HK-2 (cell line): Measurements from ENCODE around the gene ODC1.
A peak's percentile ranks its signal among the peaks of the same experiment; 100 is the strongest.

ENCODE experiments used
- DNase-seq: peaks from one replicate; pipeline ENCODE4 v3.0.0-alpha.2; 2018; ENCODE audit not compliant: unreplicated experiment

The ODC1 gene

DNA sequence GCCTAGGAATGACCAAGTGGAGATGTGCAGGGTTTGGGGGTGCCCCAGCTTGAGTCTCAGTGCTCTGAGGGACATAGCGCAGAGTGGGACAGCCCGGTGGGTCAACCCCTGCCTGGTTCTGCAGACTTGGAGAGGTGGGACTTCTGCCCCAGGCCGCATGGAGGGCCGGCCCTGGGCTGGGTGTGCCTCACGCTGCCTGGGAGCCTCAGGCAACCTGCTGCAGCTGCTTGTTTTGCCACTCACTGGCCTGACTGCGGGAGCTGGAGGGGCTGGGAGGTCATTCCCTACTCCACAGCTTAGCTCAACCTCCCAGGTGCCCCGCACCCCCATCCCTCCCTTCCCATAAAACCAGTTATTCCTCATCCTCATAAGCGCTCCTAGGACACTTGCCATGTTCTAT is 33.1 kb downstream of the ODC1 start:
- DNase-seq = no peak

DNA sequence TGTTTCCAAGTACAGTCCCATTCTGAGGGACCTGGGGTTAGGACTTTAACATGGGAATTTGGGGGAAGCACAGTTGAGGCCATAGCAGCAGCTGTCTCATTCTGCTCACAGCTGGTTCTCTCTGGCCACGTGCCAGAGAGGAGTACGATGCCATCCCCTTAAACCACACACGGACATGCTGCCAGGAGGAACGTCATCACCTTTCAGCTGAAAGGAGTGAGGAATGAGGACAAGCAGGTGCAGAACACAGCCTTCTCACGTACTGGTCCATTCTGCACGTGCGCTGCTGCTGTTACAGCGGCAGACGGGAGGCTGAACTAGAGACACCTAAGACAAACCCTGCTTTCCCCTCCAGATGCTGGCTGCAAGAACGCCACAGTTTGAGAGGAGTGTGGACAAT is 33.5 kb downstream of the ODC1 start:
- DNase-seq = no peak

DNA sequence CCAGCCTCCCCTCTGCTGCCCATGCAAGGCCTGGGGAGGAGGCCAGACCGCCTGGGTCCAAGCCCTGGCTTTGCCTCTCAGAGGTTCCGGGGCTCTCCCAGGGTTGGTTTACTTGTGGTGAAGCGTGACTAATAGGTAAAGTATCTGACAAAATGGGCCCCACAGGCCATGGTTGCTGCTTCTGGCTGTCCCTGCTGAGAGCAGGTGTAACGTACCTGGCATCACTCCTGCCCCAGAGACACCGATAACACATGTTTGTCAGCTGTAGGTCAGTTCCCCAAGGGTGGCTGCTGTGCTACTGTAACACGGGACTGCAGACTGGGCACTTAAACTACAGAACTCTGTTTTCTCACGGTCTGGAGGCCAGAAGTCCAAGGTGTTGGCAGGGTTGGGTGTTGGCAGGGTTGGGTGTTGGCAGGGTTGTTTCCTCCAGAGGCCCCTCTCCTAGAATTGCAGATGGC is 34.1 kb downstream of the ODC1 start:
- peak; percentile 63 for DNase-seq

DNA sequence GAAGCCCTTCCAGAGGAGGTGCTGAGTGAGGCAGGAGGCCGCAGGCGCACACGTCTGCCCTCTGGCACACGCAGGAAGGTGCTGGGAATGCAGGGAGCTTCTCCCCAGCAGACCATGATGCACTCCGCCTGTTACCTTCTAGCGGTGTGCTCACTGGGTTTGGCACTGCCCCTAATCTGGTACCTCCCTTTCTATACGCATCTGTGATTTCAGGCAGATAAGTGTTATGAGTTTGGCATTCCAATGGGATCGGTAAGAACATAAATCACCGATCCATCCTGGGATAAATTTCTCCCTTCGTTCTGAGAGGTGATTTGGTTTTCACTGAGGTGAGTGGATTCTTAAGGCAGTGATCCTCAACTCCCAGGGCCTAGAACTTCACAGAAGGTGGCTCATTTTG is 34.6 kb downstream of the ODC1 start:
- no peak for DNase-seq

DNA sequence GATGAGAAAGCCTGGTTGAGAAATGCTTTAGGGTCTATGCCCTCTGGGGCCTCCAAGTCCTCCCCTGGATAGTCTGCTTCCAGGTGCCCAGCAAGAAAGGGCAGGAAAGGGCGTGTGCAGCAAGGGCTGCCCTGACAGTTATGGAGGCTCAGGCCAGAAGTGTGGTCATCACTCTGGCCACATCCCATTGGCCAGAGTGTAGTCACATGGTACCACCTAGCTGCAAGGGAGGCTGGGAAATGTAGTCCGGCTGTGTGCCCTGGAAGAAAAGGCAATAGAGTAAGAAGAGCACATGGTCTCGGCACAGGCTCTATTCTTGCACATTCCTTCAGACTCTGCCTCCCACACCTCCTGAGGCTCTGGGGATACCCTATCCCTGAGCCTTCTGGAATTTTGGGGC is 35.7 kb downstream of the ODC1 start:
- no peak for DNase-seq

DNA sequence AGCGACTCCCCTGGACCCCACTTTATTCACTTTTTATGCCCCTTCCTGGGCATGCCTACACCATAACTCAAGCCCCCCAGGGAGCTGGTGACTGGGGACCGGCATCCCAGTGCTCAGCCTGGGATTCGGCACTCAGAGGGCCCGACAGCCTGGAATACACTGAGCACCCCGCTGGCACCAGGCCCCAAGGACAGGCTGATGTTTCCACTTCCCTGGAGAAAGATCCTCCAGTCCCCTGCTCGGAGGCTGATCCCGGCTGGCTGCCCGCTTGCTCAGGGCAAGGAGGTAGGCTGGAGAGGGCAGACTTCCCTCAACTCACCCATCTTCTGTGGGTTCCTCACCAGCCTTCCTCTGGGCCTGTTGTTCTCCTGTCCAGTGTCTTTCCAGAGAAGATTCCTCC is 36.6 kb downstream of the ODC1 start:
- no peak for DNase-seq

DNA sequence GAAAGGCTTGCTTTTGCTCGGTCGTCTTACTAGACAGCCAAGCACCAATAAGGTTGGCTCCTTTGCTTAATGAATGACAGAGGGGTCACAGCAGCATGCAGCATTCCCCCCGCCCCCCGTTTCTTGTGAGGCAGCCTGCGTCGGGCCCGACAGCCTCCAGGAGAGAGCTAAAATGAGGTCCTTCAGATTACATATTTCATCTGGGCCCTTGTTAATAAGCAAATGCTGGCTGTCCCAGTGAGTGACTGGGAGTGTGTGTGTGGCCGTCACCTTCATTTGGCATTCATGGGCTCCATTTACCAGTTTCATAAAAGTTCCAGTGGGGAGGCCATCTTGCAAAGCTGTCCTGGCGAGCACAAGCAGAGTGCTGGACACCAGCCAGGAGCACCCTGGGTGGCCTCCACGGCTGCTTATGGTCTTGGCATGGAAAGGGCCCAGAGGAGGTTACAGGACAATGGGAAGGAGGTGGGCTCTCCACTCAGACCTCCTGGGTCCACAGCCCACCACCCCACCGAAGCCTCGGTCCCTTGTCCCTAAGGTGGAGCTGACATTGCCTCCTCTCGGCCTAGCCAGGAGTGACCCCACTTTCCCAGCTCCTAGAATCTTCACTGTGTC is 37.2 kb downstream of the ODC1 start:
- DNase-seq = no peak

DNA sequence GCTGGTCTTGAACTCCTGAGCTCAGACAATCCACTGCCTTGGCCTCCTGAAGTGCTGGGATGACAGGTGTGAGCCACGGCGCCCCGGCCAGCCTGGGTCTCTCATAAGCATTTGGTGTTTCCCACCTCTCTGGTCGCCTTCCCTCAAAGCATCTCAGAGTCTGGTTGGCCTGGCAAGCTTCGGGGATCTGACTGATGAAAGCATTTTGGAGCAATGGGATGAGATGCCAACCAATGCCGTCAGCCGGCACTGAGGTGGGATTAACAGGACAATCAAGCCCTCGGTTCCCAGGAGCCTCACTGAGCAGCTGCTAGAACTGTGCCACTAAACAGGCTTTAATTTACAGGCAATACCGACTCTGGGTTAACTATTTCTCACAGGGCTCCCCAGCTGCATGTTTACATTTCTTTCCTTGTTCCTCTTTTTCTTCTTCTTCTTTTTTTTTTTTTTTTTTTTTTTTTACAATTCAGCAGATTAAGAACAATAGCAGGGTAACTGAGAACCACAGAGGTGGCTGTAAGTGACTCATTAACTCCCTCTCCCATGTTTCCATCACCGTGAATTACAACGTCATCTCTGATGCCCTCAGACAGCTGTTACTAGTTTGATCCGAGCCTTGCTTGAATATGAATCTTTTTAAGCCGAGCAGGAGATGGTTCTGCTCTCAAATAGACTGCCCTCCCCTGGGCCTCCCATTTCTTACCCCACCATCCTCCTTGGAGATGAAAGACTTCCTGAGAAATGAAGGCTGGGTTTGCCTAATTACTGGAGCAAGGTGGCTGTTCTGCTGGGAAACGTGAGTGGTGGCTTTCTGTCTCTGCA is 37.9 kb downstream of the ODC1 start:
- no peak for DNase-seq

DNA sequence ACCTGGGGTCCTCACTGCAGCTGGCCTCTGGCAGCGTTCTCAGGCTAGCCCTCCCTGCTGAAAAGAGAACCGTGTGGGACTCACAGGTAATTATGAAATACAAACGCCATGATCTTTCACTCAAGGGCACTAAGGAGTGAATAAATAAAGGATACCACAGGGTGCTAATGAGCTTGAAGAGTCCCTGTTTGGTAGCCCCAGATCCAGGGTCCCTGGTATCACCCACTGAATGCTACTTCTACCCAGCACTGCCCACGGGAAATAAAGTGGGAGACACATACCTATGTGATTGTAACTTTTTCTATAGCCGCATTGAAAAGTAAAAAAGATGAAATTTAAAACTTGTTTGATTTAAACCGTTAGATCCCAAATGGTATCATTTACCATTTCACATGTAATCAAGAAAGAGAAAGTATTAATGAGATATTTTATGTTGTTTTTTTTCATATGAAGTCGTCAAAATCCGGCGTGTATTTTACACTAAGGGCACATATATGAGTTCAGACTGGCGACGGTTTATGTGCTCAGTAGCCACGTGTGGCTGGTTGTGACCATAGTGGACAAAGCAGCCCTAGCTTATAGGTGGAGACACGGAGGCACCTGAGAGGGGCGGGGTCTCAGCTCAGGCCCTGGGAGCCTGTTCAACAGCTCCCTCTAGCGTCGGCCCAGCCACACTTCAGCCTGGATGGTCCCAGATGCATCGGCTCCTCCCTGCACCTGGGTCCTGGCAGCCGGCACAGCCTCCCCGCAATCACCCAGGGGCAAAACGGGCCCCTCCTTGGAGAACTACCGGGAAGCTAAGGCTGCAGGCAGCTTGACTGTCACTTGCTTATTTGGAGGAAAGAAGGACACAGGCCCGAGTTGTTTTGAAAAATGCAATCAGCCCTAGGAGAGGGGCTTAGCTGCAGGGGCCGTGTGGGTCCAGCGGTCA is 39.2 kb downstream of the ODC1 start:
- DNase-seq = peak; percentile 89

DNA sequence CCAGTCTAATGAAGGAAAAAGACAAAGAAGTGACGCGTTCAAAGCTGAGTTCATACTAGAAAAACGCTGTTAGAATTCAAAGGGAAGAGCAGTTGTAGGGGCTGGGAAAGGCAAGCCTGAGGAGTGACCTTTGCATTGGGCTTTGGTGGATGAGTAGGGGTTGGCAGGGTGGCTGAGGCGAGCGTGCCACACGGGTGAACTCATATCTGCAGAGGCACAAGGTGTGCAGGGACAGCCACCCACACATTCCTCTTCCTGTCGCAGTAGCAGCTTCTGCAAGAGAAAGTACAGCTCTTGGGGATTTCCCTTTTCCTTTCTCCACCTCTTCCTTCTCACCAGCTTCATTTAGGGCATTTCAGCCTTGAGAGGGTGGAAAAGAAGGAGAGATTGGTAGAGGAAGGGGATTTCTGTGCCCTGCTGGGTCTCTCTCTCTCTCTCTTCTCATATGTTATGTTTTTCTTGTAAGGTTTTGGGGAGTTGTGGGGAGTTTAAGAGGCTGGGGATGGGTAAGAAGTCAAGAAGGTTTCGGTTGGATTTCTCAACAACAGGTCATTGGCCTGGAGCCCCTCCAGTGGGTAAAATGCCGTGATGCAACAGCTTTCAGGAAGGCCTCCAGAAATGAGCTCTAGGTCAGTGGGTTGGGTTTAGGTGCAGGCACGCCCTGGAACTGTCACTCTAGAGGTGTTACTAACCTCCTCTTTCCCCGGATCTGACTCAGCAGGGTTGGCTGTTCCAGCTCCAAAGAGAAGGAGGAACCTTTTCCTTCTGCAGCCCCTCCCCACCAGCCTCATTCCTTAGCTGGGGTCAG is 40.1 kb downstream of the ODC1 start:
- DNase-seq = peak; percentile 76

DNA sequence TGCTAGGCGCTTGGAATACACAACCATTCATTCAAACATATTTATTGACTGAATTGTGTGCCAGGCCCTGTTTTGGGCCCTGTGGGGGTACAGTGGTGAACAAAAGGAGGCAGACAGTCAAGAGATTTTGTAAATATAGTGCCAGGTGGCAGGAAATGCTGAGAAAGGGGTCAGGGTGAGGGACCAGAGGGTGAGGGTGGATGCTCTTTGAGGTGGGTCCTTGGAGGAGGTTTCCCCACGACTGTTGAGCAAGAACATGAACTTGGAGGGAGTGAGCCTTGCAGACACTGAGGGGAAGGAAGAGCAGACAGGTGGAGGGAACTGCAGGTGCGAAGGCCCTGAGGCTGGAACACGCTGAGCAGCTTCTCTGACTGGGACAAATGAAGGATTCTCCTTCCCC is 40.7 kb downstream of the ODC1 start:
- DNase-seq = no peak

DNA sequence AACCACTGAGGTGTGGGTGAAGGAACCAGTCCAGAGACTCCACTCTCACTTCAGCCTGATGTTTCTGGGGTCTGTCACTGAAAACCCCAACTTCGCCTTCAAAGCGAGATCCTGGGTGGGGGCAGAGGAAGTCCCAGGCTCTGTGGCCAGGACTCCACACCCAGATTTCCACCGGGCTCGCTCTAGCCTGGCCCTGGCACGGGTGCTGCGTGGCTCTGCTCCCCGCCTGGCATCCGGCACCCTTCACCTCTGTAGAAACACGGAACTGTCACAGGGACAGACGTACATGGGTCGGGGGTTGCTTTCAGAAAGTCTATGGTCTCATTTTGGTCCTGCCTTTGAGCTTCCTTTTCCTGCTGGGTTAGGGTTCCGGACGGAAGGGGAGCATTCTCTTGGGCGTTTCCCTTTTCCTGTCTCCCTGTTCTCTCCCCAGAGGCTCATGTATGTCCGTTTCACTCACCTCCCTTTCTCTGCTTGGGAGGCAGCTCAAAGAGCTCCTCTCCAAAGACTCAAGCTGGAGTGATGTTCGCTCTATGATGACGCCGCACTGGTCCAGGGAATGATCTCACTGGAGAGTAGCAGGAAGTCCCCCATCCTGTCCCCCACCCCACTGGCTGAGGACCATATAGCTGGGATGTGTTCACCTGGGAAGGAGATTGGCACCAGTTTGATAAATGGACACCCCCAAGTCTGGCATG is 41.5 kb downstream of the ODC1 start:
- no peak for DNase-seq

DNA sequence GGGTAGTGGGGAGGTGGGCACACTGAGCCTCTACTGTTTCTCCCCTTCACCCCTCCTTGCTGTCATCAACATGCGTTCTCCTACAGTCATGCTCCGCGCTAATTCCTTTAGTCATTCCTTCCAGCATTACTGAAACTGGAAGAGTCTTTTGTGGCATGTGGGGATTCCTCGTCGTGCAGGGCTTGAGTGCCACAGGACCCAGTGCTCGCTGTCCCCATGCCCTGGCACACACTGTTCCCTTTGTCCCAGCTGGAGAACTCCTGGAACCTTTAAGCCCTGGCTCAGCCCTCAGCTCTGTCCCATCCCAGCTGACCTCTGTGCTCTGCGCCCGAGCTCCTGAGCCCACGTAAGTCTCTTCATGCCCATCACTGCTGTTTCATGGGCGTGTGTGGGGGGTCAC is 42.1 kb downstream of the ODC1 start:
- no peak for DNase-seq

DNA sequence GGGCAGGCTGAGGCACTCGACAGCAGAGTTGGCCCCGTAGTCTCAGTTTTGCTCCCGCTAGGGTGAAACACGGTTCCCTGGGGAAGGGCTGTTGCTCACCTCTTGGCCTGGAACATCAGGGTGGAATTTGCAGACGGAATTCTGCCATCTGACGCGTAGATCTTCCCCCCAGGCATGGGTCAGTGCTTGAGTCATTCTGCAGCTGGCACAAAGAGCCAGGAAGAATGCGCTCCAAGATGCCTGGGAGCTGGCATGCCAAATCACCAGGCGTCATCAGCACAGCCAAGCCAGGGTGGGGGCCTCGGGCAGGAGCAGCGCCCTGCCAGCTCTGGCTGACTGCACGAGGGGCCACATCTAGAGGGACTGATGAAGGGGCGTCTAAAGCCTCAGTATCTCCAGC is 42.7 kb downstream of the ODC1 start:
- peak; percentile 67 for DNase-seq

DNA sequence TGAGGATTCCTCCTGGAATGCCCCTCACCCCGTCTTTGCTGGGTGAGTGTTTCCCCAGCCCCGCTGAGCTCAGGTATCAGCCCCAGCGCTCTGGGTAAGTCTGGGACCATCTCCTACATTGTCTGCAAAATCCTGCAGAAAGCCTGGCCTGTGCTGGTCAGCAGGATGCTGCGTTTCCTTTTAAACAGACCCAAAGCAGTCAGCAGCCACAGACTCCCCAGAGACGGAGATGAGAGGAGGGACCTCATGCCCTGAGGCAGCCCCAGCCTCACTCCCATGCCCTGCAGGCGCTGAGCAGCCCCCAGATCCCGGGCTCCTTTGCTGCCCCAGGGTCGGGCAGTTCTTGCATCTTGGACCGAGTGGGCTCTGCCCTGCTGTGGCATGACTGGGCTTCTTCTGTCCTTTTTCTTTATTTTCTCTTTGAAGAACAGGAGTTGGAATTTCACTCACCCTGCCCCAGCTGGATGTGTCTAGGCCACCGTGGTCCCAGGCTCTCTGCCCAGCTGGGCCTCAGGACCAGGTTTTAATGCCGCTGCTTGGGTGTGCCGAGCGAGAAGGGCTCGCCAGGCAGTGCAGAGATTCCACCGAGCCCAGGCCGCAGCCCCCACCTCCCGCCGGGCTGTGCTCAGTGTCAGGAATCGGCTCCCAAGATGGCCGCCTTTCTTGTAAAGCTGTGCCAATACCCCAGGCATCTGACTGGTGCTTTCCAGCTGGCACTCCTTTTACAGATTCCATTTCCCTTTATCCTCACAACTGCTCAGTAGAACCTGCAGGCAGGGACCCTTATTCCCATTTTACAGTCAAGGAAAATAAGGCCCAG is 43.6 kb downstream of the ODC1 start:
- no peak for DNase-seq

DNA sequence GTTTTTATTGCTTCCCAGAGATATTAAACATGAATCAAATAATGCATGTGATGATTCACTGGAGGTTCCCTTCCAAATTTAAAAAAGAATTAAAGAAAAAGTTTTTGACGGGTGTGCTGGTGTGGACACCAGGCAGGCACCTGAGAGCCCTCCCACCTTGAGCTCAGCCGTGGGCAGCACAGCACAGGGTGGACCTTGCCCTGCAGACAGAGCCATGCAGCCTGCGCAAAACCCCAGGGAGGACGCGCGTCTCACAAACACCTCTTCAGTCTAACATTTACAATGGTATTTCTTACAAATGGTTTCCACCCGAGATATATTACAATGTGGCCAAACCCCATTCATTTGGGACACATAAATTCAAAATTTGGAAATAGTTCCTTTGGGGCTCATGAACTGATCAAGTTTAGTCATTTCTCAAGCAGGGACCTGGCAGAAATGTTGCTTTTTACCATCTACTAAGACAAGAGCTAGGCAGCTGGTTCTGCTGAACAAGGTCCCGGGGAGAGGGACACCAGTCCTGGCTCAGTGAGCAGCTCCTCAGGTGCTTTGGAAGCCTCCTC is 45.4 kb downstream of the ODC1 start:
- no peak for DNase-seq

DNA sequence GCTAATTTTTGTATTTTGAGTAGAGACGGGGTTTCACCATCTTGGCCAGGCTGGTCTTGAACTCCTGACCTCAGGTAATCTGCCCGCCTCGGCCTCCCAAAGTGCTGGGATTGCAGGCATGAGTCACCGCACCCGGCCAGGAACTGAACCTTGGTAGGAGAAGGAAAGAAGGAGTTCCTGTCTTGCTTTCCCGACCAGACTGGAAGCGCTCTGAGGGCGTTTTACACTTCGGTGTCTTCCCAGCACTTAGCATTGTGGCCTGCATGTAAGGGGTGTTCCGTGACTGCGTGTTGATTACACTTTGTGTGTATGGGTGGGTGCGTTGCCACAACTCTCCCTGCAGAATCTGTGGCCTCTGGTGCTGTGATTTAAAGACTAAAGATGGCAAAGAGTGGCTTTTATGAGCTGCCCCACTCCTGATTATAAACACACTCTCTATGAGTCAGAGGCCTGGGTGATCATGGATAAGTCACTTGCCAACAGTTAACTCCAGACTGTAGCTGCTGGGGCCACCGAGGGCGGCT is 46.0 kb downstream of the ODC1 start:
- no peak for DNase-seq

DNA sequence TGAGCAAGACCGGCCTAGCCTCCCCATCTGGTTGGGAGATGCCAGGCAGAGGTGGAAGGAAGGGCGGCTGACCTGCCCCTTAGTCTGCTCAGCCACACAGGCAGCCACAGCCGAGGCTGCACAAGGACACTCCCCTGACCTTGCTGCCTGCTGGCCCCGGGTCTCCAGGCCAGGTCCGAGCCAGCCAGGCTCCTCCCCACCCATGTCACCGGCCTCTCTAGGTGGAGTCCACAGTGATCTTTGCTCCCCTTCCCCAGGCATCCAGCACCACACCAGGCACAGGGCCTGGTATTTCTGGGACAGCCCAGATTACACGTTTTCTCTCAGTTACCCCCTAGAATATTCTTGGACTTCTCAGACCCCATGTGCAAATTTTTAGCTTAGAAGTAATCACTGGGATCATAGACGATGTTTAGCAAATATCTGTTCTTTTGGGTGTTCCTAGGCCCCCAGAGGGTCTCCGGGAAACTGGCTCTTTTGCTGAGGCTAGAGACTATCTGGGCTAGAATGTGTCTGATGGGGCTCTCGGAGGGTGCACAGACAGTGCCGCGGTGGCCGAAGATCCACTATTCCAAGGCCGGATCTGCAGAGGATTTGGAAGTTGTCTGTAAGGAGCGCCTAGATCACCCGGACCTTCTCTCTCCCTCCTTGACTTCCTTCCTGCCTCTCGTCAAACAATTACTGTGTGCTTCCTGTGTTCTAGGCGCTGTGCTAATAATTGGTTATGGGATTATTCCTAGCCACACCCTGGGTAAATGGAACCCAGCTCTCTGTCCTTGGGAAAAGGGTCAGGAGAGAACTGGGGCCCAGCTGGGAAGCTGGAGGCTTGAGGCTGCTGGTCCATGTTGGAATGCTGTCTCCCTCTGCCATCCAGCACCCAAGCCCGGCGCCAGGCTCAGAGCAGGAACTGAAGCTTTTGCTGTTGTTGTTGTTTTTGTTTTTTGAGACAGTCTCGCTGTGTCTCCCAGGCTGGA is 46.9 kb downstream of the ODC1 start:
- no peak for DNase-seq
